ENCODE results near the gene LRRC57.

The LRRC57 gene

DNA sequence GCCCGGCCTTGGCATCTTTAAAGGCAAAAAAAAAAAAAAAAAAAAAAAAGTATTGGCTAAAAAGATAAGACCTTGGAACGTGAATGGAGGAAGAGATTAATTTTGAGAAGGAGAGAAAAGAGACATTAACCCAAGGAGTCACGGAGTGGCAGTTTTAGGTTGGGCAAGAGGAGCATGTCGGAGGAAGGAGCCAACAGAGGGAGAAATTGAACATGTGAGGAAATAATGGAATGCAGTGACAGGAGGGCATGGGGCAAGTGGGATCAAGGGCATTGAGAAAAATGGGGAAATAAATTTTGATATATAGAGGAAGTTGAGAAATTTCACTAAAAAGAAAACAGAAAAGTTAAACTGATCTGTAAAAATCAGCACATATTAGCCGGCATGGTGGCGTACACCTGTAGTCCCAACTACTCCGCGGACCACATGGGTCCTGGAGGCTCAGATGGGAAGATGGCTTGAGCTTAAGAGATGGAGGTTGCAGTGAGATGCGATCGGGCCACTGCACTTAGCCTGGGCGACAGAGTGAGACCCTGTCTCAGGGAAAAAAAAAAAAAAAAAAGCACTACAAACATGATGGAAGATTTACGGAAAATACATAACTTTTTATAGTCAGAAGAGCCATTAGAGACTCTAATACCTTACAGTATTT, 1.3 kb upstream of the LRRC57 start:
- DNase-seq = no peak

DNA sequence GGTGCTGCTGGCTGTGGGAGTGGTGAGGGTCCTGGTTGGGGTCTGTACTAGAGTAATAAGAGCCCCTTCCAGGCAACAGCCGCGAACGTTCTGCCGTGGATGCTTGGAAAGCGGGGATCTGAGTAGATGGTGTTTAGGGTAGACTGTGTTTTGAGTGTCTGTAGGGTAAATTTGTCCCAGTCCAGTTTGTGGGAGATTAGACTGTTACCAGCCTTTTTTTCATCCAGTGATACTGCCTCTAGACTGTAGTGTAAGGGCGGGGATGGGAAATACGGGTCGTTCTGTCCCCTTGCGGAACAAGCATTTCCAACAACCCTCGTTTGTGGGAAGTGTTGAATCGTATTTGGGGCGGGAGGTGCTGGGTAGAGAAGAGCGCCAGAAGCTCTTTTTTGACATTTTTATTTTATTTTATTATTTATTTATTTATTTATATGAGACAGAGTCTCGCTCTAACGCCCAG, 469 bp upstream of the LRRC57 start:
- peak; percentile 0 for DNase-seq

GRCh38 chr15:42547918-42548248, 710 bp downstream of the LRRC57 start:
- no peak for DNase-seq

DNA sequence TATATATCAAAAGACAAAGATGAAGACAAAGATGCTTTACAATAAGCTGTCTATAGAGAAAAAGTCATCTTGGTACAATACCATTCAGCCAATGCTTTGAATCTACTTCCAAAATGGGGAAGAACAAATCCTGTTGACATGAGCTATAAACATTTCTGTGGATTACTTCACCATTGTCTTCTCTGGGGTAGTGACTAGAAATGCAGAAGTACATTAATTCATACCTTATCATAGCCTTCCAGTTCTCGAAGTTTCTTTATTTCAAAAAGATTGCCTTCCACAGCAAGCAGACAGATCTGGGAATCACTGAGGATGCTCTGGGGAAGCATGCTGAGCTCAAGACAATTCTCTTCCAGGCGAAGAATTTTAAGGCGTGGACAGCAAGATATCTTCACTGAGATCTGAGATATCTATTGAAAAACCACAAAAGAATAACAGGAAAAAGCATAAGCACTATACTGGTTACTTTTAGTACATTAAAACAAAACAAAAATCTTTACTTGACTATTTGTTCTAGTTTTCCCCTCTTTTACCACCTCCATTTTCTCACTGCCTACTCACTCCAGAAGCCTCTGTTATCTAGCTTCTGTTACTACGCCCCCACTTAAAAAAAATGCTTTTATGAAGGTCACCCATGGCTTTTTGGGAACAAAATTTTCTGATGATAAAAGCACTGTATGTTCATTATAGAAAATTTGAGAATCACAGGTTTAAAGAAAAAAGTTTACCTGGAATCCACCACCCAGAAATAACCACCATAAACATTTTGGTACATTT, 3.6 kb downstream of the LRRC57 start:
- no peak for DNase-seq

DNA sequence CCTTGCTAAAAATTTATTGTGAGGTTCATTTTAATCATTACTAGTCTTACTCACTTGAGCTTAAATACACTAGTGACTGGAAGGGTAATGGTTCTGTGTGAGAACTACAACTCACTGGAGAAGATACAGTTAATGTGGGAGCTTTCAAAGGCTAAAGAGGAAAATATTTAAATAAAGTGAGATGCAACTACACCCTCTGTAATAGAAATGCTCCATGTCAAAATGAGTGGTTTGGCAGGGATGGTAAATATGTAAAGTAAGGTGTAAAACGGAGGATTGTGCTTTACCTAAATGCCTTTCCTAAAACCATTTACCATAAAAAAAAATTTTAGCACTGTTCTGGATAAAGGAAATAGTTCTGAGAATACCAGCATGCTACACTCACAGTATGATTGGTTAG, 15.3 kb downstream of the LRRC57 start:
- no peak for DNase-seq

DNA sequence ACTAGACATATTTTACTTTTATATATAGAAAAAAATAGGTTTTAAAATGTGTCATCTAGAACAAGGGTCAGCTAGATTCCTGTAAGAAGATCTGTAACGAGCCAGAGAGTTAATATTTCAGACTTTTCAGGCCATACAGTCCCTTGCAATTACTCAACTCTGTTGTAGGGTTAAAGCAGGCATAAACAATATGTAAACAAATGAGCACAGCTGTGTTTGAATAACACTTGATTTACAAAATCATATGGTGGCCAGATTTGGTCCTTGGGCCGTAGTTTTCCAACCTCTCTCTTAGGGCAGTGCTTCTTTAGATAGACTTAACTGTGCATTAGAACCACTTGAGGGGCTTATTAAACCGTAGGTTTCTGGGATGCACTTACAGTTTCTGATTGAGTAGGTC, 19.6 kb downstream of the LRRC57 start:
- no peak for DNase-seq

DNA sequence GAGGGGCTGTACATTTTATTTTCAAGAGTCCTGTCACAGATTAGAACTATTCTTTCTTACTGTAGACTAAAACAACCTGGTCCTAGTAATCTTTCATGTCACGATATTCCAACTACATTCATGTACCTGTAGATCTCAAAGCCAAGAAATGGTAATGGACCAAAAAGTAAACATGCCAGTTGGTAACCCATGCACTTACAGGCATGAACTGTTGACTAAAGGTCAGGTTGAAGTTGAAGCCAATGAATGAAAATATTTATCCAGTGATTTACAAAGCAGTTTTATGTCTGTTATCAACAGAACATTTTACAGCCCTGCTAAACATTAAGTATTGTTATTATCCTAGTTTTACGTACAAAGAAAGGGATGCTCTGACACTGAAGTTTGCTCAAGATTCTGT, 25.3 kb downstream of the LRRC57 start:
- no peak for DNase-seq

DNA sequence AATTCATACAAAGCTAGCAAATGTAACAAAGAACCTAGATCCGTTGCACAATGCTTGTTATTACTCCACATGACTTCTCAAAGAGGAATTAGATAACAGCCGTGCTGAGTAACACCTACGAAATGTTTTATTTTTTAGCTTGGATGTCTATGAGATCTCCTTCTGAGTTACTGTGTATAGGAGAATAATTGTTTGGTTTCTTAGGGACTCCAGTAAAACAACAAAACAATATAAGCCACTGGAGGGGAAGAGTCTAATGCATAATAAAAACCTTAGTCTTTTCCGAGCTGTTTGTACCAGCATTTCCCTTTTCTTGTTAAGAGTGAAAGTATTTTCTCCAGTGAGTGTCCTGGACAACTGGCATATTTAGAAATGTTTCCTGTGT, 37.6 kb downstream of the LRRC57 start:
- DNase-seq = no peak

GRCh38 chr15:42510258-42511006, 38.2 kb downstream of the LRRC57 start:
- DNase-seq = no peak

GRCh38 chr15:42508263-42508690, 40.3 kb downstream of the LRRC57 start:
- DNase-seq = no peak

- no peak for DNase-seq
Observed at GRCh38 chr15:42507514-42507913, 41.1 kb downstream of the LRRC57 start.

DNA sequence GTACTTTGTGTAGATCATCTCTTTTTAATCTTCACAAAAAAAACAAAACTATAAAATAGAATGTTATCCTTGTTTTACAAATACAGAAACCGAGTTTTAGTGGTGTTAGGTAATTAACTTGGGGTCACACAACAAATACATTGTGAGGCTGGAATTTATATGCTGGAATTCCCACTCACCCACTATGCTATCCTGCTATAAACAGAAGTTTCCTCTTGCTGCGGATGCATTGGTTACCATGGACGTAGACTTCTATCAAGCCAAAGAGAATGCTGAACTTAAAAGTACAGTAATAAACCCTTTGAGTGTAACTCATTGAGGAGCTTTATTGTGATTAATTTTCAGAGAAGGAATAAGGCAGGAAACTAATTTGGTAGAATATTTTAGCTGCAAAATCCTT, 44.0 kb downstream of the LRRC57 start:
- DNase-seq = no peak

DNA sequence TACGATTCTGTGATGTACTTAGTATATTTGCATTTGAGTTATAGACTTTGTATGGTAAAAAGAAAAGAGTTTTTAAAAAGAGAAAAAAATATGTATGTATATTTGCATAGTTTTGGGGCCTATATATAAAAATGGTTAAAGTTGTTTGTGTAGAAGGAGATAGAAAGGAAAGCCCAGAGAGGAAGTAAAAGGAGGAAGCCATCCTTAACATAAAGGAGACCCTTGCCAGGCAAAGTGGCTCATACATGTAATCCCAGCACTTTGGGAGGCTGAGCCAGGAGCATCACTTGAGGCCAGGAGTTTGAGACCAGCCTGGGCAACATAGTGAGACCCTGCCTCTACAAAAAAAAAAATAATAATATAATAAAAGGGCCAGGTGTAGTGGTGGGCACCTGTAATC, 44.8 kb downstream of the LRRC57 start:
- no peak for DNase-seq

DNA sequence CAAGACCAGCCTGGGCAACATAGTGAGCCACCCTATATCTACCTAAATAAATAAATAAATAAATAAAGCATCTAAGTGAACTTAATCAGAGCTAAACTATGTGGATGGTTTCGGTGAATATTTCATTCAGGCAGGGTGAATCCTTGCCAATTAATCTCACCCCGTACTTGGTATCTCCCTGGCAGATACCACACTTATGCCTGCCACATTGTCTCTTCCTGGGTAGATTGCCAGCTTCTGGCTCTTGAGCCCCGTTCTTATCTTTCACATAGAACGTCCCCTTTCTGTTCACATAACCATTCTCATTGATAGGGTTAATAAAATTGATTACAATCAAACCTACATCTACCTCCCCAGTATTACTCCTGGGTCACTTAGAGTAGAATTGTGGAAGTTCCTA, 46.1 kb downstream of the LRRC57 start:
- DNase-seq = no peak

DNA sequence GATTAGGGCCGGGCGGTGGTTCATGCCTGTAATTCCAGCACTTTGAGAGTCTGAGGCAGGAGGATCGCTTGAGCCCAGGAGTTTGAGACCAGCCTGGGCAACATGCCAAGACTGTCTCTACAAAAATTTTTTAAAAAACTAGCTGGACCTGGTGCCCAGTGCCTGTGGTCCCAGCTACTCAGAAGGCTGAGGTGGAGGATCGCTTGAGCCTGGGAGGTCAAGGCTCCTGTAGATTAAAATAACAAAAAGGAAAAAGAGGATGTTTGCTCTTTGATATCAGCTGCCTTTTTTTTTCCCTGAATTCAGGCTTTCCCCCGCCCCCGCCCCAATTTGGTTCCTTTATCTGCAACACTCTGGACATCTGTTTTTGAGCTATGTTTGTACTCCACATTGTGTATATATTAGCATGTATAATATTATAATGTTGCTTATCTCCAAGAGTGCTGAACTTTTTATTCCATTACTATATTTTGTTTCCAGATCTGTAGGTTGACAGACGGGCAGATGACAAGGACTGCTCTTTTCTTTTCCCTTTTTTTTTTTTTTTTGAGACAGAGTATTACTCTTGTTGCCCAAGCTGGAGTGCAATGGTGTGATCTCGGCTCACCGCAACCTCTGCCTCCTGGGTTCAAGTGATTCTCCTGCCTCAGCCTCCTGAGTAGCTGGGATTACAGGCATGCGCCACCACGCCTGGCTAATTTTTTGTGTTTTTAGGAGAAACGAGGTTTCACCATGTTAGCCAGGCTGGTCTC, 48.6 kb downstream of the LRRC57 start:
- no peak for DNase-seq

GRCh38 chr15:42498212-42499068, 50.2 kb downstream of the LRRC57 start:
- DNase-seq = no peak

DNA sequence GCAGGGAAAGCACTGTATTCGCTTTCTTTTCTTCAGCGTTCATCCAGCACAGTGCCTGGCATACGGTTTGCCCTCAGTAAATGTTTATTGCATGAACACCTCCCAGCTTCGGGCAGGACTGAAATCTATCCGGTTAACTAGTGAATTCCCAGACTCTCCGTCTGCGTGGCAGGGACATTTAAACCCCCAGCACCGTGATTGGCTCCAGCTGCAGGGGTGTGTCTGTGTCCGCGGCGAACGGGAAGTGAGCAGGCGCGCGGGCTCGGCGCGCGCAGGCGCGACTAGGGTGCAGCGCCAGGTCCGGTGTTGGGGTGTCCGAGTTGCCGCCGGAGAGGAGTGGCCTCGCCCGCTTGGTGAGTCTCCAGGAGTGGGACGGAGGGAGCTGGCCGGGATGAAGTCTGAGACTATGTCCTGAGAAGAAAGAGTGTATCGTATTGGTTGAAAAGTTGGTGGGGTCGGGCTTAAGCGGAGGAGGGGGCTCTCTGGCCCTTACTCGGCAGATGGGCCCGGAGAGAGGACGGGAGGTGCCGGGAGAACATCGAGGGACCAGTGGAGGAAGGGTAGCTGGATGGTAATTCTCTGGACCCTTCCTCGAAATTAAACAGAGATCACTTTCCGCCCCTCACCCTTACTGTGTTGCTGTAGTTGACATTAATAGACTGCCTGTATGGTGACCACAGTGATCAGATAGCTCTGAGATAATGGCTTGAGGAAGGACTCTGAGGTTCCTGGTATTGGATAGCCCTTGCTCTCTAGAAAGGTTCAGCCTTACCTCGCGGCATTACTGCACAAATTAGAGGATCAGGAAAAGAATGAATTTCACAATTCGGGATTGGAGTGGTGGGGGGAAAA, 53.0 kb downstream of the LRRC57 start, which contains the start of gene SNAP23:
SNAP23 (plus strand) TSS at position 274 of the 852 bp plus-strand sequence. CDS start 16,213 bp downstream, outside the sequence.
- peak; percentile 19 for DNase-seq

DNA sequence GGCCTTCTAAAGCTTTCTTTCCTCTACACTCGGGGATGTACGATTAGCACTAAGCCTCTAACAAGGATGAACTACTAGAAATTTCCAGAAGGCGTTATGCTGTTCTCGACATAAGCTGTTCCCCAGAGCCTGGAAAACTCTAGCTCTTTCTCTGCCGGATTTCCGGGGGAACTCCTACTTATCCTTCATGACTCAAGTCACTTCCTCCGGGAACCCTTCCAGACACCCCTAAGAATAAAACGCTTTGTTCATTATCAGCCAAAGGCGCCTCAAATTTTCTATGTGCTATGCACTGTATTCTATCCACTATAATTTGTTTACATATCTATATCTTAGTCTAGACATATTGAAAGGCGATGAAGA, 53.6 kb downstream of the LRRC57 start:
- no peak for DNase-seq

DNA sequence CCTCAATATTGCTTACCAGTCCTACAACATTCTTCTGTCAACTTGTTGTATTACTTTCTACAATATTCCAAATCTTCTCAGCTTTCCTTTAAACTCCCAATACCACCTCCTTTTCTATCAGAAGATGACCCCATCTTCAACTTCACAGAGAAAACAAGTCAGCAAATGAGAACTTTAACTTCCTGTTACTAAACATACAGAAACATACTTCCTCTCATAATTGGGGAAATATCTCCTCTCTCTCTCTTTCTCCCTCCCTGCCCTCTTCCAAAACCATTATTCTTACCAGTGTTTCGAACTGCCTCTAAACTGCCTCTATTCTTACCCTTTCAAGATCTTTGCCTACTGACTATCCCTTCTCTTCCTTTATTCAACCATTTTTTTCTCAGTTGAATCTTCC, 54.9 kb downstream of the LRRC57 start:
- no peak for DNase-seq

- DNase-seq = no peak
Observed at GRCh38 chr15:42491539-42492225, 56.9 kb downstream of the LRRC57 start.
